HCEC 1CT (cell line): ENCODE results near the gene LIME1.

Experiments used
- DNase-seq: peaks from one replicate; pipeline ENCODE4 v3.0.0-alpha.2; 2017

The LIME1 gene

DNA sequence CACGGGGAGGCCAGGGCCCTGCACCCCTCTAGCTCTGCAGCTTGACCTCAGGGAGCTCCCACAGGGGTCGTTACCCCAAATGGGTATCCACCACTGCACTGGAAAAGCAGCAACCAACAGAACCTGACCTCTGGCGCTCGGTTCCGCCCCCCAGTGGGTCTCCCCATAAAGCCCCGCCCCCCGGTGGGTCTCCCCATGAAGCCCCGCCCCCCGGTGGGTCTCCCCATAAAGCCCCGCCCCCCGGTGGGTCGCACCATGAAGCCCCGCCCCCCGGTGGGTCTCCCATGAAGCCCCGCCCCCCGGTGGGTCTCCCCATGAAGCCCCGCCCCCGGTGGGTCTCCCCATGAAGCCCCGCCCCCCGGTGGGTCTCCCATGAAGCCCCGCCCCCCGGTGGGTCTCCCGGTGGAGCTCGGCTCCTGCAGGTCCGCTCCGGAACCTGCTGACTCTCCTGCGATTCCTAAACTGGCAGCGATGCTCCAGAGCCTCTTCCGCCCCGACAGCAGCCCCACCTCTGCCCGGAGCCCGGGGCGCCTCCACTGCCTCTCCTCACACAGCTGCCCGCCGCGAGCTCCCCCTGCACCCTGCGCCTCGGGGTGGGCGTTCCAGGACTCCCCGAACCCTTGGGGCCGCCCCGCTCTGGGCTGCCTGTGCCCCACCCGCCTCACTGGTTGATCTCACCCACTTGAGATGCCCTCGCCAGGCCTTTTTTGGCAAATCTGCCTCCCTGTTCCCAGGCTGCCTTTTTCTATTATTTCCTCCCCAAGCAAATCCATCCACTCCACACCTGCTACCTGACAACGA lies 15.2 kb downstream of the LIME1 start:
- DNase-seq, result no peak

DNA sequence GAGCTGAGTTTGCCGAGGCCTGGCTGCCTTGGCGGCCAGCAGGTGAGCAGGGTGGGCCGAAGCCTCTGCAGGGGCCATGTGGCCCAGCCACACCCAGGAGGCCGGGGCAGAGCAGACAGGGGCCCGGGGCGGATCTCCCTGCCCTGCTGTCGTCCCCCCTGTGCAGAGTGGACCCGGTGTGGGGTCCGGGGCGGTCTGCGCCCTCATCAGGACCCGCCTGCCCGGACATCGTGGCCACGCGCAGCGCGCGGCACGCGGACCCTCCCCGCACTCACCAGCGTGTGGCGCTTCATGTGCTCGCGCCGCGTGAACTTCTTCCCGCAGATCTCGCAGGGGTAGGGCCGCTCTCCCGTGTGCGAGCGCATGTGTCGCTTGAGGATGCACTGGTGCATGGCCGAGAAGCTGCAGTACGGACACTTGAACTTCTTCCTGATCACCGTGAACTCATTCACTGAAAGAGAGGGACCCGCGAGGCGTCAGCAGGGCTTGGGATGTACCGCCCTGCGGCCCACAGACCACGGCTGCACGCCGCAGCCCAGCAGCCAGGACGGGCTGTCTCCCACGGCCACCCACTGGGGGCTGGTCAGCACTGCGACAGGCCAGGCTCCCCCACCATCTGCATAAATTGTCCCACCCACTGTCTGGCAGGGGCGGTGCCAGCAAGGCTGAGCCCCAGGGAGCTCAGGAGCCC lies 16.1 kb downstream of the LIME1 start:
- no peak for DNase-seq

DNA sequence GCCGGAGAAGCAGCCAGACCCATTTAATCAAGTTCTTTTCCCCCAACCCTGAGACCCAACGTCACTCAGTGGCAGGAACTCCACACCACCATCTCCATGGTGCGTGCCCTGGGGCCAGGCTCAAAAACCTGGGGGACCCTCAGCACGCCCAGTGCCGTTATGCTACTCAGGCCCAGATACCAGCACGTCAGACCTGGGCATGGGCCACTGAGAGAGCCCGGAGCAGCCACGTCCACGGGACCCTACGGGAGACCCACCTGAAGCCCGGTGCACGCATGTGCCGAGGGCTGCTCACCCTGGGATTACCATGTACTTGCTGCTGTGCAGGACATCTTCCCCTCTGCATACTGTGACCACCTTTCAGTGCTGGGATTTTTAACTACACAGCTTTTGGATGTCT lies 16.9 kb downstream of the LIME1 start:
- DNase-seq, result no peak

DNA sequence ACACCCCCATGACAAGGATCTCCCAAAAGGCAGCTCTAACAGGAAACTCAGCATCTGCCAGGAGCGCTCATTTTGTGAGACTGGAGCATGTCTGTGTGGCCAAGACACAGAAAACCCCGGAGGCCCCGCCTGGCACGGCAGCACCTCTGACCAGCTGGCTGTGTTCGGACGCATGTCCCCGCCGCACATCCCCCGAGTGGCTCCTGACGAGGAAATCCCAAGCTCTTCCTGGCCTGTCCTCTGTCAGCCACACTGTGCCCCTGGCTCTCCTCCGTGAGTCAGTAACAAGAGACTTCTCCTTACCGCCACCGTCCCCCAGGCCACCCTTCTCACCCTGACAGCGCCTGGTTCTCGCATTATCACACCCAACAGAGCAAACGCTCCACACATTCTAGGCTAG lies 17.5 kb downstream of the LIME1 start:
- no peak for DNase-seq

DNA sequence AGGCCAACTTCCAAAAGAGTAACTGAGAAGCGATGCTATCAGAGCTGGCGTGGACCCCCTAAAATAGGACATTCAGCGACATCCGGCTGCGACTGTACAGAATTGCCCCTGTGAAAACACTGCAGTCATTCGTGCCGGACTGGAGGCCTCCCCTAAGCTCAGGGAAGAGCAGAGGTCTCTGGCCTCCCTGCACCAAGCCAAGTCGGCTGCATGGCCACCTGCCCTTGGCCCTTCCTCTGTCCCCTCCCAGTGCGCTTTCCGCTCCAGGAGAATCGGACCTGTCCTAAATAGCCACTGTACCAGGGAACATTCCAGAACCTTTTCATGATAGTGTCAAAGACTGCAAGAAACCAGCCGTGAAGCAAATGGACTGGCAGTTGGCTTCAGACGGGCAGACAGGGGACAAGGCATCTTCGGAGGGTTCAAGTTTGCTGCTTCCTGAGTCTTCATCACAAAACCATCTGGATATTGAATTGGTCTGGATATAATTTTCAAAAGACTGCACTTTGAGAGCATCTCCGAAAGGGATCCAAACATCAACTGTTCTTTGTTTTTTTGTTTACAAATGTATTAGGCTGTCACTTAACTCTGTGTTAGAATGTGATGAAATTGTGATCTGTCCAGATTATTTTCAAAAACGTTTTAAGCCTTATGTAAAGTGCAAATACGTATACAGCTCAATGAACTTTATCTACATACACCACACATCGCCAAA lies 19.6 kb downstream of the LIME1 start:
- DNase-seq, result no peak

DNA sequence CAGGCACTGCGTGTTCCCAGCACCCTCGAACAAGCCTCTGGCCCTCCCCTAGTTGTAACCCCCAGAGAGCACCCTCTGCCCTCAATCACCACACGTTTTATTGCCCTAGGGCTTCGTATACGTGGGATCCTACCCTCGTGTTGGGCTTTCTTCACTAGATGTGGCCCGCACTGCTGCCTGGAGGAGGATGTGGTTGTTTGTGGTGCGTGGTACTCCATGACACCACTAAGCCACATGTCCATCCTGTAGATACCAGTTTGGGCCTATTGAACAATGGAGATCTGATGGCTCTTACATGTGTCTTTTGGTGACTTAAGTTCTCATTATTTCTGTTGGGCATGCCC lies 20.2 kb downstream of the LIME1 start:
- no peak for DNase-seq

DNA sequence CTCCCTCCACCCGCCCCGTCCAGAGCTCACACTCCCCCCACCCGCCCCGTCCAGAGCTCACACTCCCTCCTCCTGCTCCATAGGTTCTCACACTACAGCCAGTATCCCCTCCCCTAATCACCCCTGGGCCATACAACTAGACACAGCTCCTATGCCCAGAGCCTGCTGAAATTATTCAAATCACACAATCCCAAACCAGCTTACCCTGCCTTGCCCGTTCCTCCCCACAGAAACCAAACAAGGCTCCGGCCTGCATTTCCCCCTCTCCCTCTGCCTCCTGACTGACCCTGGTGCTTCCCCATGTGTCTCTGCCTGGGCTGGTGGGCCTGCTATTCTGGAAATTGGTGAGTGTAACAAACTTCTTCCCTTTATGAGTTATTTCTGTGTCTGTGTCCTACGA lies 21.7 kb downstream of the LIME1 start:
- no peak for DNase-seq

DNA sequence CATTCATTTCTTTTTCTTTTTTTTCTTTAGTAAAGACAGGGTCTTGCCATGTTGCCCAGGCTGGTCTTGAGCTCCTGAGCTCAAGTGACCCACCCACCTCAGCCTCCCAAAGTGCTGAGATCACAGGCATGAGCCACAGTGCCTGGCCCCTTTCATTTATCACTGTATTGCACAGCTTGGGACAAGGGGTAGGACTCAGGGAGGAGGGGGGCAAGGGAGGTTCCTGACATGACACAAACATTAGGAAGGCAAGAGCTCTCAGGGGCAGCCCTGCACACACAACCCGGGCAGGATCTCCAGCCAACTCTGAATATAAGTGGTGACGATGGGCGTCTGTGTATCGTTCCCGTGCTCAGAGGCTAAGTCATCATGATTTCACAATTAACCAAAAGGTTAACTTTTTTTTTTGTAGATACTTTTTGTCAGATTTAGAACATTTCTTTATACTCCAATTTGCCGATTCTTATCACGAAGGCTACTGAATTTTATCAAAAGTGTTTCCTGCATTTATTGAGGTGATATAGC lies 23.0 kb downstream of the LIME1 start:
- no peak for DNase-seq

DNA sequence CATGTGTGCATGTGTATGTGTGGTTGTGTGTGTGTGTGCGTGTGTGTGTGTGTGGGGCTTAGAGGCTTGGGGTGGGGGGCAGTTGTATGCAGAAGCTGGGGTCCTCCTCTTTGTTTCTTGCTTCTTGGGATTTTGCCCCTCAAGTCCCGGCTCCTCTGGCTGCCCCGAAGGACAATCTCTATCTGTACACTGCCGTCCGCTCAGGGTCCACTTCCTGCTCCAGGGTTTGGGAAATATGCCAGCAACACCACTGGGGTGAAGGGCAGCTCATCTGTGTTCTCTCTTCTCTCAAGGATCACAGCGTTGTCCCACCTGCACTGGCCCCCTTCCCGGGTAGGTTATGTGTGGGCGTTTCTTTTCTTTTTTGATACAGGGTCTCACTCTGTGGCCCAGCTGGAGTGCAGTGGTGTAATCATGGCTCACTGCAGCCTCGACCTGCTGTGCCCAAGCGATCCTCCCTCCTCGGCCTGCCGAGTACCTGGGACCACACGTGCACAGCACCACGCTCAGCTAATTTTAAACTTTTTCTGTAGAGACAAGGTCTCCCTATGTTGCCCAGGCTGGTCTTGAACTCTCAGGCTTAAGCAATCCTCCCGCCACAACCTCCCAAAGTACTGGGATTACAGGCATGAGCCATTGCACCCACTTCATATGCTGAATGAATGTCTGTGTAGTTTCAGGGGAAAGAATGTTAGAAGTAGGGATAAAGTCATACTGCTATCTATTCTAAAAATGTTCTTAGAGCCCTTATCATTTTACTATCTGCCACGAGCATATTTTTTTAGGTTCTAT lies 28.8 kb downstream of the LIME1 start:
- DNase-seq, result no peak

DNA sequence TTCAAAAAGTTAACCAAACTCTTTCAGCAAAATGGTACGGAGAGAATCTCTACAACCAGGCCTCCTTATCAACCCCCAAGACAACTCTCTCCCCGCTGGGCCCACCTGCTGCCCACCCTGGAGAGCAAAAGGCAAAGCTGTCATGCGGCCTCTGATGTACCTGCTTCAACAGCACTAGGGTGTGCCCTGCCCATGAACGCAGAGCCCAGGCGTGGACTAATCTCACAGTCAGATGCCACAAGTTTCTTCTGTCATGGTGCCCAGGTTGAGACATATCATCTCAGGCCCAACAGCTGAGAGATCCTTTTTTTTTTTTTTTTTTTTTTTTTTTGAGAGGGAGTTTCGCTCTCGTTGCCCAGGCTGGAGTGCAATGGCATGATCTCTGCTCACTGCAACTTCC lies 29.4 kb downstream of the LIME1 start:
- DNase-seq, result no peak

DNA sequence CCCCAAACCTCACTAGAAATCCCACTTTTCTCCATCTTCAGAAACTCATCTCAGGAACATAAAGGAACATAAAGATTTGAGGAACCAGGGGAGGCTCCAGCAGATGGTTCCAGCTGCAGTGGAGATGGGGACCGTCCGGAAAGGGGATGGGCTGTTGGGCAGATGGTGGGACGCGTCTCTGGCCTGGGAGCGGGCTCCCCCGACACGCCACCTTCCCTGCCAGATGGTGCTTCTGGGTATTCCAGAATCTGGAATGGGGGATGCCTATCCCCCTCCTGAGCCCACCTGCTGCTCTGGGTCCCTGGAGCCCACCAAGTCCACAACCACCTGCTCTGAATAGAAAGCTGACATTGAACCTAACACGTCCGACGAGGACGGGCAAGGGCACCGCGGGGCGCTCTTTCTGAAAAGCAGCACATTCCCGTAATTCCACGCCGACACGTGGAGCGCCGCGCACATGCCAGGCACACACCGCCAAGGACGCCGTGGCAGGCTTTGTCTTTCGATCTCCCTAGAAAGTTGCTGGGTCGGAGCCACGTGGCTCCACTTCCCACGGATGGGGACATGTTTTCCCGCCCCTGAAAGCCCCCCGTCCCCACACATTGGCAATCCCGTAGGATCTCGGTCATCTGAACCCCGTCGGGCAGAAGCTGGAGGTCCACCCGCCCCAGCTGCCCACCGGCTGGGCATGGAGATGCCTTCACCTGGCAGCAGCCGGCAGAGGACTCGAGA lies 30.4 kb downstream of the LIME1 start:
- no peak for DNase-seq

DNA sequence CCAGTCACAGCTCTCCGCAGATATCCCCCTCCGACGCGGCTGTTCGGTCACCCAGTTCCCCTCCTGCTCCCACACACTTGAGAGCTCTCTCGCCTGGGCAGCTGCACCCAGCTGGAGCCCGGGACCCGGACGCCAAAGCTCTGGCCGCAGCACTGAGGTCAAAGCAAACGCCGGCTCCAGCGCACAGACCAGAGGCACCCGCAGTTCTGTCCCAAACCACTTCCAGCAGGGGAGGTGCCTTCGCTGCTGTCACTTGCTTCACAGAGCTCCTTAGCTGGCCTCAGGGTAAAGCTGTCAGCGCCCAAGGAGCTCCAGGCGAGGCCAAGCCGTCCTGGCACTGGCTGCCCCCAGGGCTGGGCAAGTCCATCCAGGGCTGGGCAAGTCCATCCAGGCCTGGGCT lies 31.0 kb downstream of the LIME1 start:
- DNase-seq, result no peak

DNA sequence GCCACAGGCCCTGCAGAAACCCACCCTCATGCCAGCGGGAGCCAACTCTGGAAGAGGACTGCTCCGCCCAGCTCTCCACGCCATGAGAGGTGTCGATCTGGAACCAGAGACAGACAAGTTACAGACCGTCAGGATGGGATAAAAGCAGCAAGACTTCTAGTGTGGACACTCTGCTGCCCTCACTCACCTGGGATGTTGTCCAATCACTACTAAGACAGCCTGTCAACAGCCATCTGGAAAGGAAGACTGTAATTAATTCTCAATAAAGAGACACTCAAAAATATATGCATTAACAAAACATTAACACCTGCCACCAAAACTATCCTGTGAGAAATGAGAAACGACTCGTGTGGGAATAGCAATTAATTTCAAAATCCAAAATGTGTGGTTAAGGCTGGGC lies 31.4 kb downstream of the LIME1 start:
- no peak for DNase-seq

DNA sequence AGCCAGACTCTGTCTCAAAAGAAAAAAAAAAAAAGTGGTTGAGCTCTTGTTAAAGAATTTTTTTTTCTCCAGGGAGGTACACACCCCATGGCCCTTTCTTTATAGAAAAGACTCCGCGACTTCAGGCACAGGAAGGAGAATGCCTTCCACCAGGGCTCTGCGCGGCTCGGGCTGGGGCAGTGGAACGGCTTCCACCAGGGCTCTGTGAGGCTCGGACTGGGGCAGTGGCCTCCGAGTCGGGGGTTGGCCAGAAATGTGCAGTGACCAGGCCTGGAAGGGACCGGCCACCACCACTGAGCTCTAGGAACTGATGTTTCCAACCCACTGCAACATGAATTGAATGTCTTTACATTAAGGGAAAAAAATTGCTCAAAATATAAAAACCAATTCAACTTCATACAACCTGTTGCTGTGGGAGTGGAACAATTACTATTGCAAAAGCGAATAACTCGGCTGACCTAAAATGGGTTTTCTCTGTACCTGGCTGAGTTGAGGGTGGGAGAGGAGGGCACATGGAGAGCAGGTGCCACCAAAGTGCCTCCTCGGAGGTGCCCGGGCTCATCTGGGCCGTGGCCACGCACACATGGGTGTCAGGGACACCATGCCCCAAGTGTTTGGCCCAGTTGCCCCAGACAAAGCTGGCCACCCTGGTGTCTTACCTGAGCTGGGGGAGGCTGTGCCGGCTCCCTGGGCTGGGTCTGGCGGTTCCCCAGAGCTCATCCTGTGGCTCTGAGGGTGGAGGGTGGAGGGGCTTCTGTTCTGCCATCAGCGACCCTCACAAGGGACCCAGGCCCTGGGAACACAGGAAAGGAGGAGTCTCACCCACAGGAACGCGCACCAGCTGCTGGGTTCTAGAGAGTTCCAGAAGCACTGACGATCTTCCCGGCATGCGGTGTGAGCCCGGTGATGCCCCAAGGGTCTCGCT lies 32.4 kb downstream of the LIME1 start:
- no peak for DNase-seq

DNA sequence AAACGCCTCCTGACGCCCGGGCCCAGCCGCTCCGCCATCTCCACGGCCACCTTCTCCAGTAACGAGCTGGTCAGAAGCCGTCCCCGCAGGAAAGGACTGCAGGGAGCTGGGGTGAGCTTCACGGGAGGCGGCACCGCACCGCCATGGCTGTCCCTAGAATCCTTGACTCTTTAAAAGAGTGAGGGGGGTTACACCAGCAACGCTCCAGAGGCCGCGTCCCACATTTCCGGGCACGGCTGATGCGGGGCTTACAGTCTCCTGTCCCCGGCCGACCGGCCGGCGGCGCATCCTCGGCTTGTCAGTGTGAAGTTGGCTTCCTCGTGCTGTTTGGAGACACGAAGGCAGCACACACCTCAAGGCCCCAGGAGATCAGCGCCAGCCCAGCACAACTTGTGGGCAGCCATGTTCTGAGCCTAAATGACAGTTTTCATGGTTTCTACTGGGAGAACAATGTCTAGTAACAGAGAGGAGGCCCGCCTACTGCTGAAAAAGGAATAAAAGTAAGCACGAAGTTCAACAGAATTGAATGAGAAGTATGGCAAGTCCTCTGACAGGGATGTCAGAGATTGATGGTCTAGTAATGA lies 33.5 kb downstream of the LIME1 start:
- DNase-seq, result no peak

DNA sequence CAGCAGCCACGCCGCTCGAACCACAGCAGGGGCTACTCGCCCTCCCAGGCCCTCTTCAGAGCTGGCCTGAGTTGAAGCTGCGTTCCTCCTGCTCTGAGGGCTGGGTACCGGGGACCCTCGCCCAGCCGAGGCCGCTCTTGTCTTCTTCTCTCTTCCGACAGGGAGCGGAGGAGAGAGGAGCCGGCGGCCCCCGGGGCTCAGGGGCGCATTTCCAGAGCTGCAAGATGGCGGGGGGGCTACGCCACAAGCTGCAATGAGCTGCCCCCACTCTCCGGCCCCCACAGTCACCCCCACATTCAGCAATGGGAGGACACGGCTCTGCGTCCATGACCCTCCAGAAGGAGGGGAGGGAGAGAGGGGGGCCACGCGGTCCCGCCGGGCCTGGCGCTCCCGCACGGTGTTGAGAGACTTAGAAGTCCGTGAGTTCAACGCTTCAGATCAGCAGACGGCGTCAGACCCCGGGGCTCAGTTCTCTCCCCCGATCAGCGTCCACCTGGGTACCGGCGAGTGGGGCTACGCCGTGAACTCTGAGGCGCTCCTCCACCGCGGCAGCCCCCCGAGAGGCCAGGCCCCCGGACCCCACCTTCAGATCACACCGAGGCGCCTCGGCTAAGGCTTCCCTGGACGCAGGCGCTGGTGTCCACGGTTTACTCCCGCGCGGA lies 34.7 kb downstream of the LIME1 start:
- no peak for DNase-seq

DNA sequence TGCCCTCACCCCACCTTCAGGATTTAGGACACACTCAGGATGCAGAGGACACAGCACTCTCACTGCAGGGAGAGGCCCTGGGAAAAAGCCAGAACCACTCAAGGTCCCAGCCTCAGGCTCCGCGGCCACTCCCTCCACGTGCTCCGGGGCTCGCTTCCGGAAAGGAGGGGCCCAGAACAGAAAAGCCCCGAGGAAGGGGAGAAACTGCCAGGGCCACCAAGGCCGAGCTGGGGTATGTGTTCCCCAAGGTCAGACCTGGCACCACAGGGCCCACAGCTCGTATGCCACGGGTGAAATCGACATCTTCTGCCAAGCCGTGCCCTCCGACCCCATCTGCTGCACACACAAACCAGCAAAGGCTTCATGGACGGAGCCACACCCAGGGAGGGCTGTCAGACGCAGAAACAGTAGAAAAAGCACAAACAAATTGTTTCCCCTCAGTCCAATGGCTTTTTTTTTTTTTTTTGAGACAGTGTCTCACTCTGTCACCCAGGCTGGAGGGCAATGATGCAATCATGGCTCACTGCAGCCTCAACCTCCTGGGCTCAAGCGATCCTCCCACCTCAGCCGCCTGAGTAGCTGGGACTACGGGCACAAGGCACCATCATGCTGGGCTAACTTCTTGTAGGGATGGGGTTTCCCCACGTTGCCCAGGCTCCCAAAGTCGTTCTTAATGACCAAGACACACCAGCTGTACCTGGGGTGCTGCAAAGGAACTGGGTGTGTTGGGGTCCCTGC lies 36.5 kb downstream of the LIME1 start:
- DNase-seq, result no peak

DNA sequence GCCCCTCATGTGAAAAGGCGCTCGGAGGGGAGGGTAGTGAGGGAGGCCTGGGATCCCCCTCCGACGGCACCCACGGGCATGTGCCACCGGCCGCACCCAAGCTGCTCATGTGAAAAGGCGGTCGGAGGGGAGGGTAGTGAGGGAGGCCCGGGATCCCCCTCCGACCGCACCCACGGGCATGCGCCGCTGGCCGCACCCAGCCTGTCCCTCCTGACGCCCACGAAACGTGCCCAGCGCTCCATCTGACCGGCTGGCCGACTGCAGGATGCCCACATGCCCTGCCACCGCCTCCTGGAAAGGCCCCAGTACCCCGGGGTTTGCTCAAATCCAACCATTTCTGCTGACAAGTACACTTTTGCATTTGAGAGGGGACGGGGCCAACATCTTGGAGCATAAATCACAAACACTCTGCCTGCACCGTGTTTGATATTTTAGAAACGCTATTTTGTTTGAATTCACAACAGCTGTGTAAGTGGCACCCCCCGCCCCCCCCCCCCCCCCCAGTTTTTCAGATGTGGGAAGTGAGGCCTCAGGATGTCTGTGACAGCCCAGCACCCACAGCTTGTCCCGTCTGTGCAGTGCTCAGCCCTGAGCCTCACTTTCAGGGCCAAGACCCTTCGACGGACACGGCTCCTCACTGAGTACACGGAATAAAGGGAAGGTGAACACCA lies 37.2 kb downstream of the LIME1 start:
- DNase-seq, result no peak

DNA sequence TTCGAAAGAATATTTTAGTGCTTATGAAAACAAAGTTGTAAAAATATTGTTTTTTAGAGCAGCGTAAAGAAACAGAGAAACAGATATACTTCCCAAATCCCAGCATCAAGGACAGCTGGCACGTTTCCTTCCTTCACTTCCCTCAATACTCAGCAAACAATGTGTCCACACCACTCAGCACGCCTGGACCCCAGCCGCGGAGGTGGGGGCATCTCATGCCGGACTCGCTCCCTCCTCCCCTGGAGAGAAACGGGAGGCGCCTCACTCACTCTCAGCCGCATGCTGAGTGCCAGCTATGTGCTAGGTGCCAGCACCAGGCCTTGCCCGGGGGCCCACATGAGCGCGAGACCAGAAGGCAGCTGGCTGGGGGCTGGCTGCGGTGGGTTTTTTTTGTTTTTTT lies 37.8 kb downstream of the LIME1 start:
- no peak for DNase-seq
